ENCODE results near the gene EEA1. TPM values are rescaled to one million over a fixed set of nuclear protein-coding genes. Genes with fewer than 3 reads are reported as not detected.

Gene EEA1
- total and polyA plus RNA-seq, 2 of the 8 experiments (the other 6 are each of a cell fraction or from before 2014, with no cell fraction given): 1.0 to 18.8 TPM

- no peak for TF ChIP-seq CHD7 (IDR thresholded peaks at IDR 0.05; ENCODE audit: insufficient replicate concordance, low read length)
- TF ChIP-seq CEBPB (IDR thresholded peaks at IDR 0.05; ENCODE audit: low read depth, low read length): no peak
- TF ChIP-seq SUZ12 (IDR thresholded peaks at IDR 0.05; ENCODE audit: low read length): no peak
- TF ChIP-seq MAFK (IDR thresholded peaks at IDR 0.05; ENCODE audit: low read depth, low read length): no peak
- TF ChIP-seq GABPA (IDR thresholded peaks at IDR 0.05; ENCODE audit: borderline replicate concordance, insufficient read depth, low read length): no peak
- no peak for TF ChIP-seq SAP30 (IDR thresholded peaks at IDR 0.05; ENCODE audit: insufficient read depth, insufficient replicate concordance, low read length)
Measured at GRCh38 chr12:92876496-92876895, 52.6 kb downstream of the EEA1 start (continued).

Measured in H1 (cell line).